HG03439 (cell line): ENCODE data around the gene PDZRN3.

Experiments
- ATAC-seq: cut with Tn5 transposase; IDR thresholded peaks from one replicate; pipeline ENCODE4 v1.9.1; 2021; ENCODE audit warnings: mild to moderate bottlenecking, moderate library complexity; ENCODE audit not compliant: unreplicated experiment

Gene PDZRN3

GRCh38 chr3:73558727-73559075 is 66.0 kb downstream of the PDZRN3 start:
- no peak for ATAC-seq

- ATAC-seq = no peak
Measured at GRCh38 chr3:73557986-73558726, 66.6 kb downstream of the PDZRN3 start.

GRCh38 chr3:73556520-73557372 is 68.0 kb downstream of the PDZRN3 start:
- ATAC-seq = no peak

- ATAC-seq = no peak
Measured at GRCh38 chr3:73555076-73555475, 69.7 kb downstream of the PDZRN3 start.

- no peak for ATAC-seq
Measured at GRCh38 chr3:73552700-73553099, 72.0 kb downstream of the PDZRN3 start.

- no peak for ATAC-seq
Measured at GRCh38 chr3:73550032-73550431, 74.7 kb downstream of the PDZRN3 start.

GRCh38 chr3:73549051-73549600 is 75.6 kb downstream of the PDZRN3 start:
- no peak for ATAC-seq

GRCh38 chr3:73548436-73548835 is 76.3 kb downstream of the PDZRN3 start:
- ATAC-seq = no peak

GRCh38 chr3:73547427-73548248 is 77.1 kb downstream of the PDZRN3 start:
- no peak for ATAC-seq

GRCh38 chr3:73546961-73547360 is 77.8 kb downstream of the PDZRN3 start:
- ATAC-seq = no peak

- ATAC-seq = no peak
Measured at GRCh38 chr3:73543412-73543811, 81.3 kb downstream of the PDZRN3 start.

- ATAC-seq = no peak
Measured at GRCh38 chr3:73542136-73542535, 82.6 kb downstream of the PDZRN3 start.

GRCh38 chr3:73540969-73541740 is 83.6 kb downstream of the PDZRN3 start:
- ATAC-seq = no peak

- ATAC-seq = no peak
Measured at GRCh38 chr3:73538486-73538885, 86.3 kb downstream of the PDZRN3 start.

GRCh38 chr3:73536952-73537351 is 87.8 kb downstream of the PDZRN3 start:
- ATAC-seq = no peak

GRCh38 chr3:73536336-73536895 is 88.3 kb downstream of the PDZRN3 start:
- ATAC-seq = no peak

GRCh38 chr3:73535931-73536330 is 88.8 kb downstream of the PDZRN3 start:
- ATAC-seq = no peak

GRCh38 chr3:73535137-73535536 is 89.6 kb downstream of the PDZRN3 start:
- no peak for ATAC-seq

- no peak for ATAC-seq
Measured at GRCh38 chr3:73530022-73530396, 94.7 kb downstream of the PDZRN3 start.
